BJ (cell line): ENCODE measurements around the gene KIF17. TPM values are rescaled to one million over a fixed set of nuclear protein-coding genes. Genes with fewer than 3 reads are reported as not detected.

ENCODE experiments used
- CTCF ChIA-PET: fragments of 350-600 bp; formaldehyde crosslinking; extraction: SDS; loops from one replicate; lab custom pipeline; 2021; ENCODE audit warnings: antibody characterized with exemption, inconsistent platforms; lab: Yijun Ruan, JAX
- POLR2A ChIA-PET: fragments of 300-600 bp; sonication (Branson Sonifier 250); formaldehyde crosslinking; extraction: SDS; loops from one replicate; lab custom pipeline; 2021; ENCODE audit warnings: antibody characterized with exemption; lab: Charles Lee
- DNase-seq: peaks from one replicate; pipeline ENCODE4 v3.0.0-alpha.2; 2011; ENCODE audit warnings: low read depth
- H3K27me3 ChIP-seq: 2 replicates; pipeline ENCODE4 v1.6.0; 2011; ENCODE audit warnings: low read length; ENCODE audit not compliant: control insufficient read depth, insufficient read depth
- H3K36me3 ChIP-seq: 2 replicates; pipeline ENCODE4 v1.5.1; 2011; ENCODE audit warnings: low read length; ENCODE audit not compliant: control insufficient read depth, insufficient read depth
- H3K4me3 ChIP-seq: 2 replicates; pipeline ENCODE4 v1.5.1; 2011; ENCODE audit warnings: low read depth, mild to moderate bottlenecking, control low read depth, low read length
- polyA plus RNA-seq: library from polyadenylated mRNA; depleted of rRNA; stranded (reverse); fragments of >200 nt; gene quantifications from 2 replicates; pipeline ENCODE4 v1.2.3, GENCODE V29; 2011
- TF ChIP-seq, protein P1 (sequence below): IDR thresholded peaks from 2 replicates; pipeline ENCODE4 v1.5.1; 2011; ENCODE audit warnings: low read depth, mild to moderate bottlenecking, control low read depth, inconsistent platforms, low read length, moderate library complexity; ENCODE audit not compliant: insufficient read depth

Gene KIF17
- polyA plus RNA-seq, 1 experiment, result 3.7 TPM

DNA sequence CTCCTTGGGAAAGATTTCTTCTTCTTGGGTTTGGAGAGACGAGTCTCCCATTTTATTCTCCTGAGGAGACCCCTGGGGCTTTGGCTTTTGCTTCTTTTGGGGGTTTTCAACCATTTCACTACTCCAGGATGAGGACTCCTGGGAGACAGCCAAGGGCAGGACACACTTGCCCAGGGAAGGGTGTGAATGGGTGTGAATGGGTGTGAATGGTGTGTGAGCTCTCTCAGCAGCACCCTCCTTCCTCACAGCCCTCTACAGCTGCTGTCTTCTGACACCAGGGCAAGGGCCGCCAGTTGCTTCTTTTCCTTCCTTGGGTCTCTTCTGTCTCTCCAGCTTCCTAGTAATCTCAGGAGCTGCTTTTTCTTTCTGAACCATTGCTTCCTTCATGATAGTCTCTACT is 24.2 kb downstream of the KIF17 start:
- ChIA-PET CTCF (interaction anchor here (9.5 kb wide), 1 partner anchor 500 kb away, joined by 147 read pairs; no protein-coding TSS in a partner anchor), POLR2A (no interaction called here)
- H3K36me3 ChIP-seq, result no peaks in the 10 kb centered on the region
- DNase-seq, result no peak
- H3K27me3 ChIP-seq, result no peaks in the 10 kb centered on the region
- H3K4me3 ChIP-seq, result no peak overlapping the region
- TF ChIP-seq, protein P1, sequence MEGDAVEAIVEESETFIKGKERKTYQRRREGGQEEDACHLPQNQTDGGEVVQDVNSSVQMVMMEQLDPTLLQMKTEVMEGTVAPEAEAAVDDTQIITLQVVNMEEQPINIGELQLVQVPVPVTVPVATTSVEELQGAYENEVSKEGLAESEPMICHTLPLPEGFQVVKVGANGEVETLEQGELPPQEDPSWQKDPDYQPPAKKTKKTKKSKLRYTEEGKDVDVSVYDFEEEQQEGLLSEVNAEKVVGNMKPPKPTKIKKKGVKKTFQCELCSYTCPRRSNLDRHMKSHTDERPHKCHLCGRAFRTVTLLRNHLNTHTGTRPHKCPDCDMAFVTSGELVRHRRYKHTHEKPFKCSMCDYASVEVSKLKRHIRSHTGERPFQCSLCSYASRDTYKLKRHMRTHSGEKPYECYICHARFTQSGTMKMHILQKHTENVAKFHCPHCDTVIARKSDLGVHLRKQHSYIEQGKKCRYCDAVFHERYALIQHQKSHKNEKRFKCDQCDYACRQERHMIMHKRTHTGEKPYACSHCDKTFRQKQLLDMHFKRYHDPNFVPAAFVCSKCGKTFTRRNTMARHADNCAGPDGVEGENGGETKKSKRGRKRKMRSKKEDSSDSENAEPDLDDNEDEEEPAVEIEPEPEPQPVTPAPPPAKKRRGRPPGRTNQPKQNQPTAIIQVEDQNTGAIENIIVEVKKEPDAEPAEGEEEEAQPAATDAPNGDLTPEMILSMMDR, result no peak

DNA sequence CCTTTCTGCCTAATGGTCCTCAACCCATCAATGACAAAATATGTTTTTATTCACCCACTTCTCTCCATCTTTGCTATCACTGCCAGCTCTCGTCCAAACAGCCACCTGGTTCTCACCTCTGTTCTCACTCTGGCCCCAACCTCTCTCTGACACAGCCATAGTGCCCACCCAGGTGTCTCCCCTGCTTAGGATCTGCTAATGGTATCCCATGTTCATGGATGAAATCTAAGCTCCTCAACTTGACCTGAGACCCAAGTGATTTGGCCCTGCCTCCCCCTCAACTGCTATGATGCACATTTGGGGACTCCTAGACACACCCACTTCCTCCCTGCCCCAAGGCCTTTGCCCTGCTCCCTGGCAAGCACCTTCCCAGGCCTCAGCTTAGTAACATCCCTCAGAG is 25.9 kb downstream of the KIF17 start:
- ChIA-PET POLR2A (no interaction called here), CTCF (interaction anchor here (1.6 to 9.5 kb wide), 2 partner anchors 25 to 502 kb away, joined by 3 to 147 read pairs; no protein-coding TSS in a partner anchor)
- TF ChIP-seq, protein P1, result no peak
- H3K4me3 ChIP-seq, result no peak overlapping the region
- no peaks in the 10 kb centered on the region; the same call in 1 of the 2 replicates for H3K36me3 ChIP-seq
- H3K27me3 ChIP-seq, result no peaks in the 10 kb centered on the region
- DNase-seq, result no peak

DNA sequence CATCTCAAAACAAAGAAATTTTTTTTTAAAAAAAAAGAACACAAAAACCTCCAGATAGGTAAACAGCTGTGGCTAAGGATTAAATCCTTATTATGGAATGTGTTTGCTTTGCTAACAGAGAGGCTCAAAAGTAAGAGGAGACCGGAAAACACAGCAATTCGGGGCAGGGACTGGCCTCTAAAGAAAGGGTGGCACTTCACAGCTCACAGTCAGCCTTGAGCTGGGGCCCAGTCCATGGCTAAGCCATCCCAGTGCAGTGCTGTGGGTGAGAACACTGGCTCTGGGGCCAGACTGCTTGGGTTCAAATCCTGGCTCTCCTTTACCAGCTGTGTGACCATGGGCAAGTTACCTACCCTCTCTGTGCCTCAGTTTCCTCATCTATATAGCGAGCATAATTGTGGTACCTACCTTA is 28.2 kb downstream of the KIF17 start:
- ChIA-PET POLR2A (no interaction called here), CTCF (no interaction called here)
- TF ChIP-seq, protein P1, result no peak
- no peaks in the 10 kb centered on the region for H3K27me3 ChIP-seq
- H3K4me3 ChIP-seq, result no peak overlapping the region
- no peaks in the 10 kb centered on the region; the same call in 1 of the 2 replicates for H3K36me3 ChIP-seq
- DNase-seq, result no peak

DNA sequence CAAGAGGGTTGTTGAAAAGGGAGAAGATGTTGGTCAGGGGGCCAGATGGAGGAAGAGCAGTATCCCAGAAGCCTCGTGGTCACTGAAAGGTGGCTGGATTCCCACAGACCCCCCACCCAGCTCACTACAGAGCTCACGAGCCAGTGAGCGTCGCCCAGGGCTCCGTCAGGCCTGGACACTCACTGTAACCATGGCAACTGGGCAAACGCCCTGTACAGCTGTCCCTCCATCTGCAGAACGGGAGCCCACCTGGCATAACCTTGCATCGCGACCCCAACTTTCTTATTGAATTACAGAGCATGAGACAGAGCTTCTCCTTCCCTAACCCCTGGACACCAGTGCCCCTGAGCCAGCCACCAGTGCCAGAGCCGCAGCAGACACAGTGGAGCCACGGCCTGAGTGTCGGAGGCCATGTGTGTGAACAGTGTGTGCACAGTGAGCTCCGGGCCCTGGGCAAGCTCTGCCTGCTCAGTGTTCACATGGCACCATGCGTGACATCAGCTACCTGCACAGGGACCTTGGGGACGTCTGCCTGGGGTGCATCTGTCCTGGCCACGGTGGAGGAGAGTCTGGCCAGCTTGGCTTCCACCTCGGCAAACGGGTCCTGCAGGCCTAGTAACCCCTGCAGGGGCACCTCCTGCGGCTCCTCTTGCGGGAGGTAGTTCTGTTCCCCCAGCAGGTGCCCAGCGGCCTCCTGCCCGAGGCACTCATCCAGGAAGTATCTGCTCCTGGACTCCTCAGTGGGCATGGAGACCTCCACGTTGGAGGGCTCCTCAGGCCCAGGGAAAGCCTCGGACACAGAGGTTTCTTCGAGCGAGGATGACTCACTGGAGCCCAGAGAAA is 30.7 kb downstream of the KIF17 start:
- ChIA-PET CTCF (interaction anchor here (0.9 to 2.2 kb wide), 2 partner anchors 10 to 508 kb away, joined by 3 to 9 read pairs; no protein-coding TSS in a partner anchor), POLR2A (no interaction called here)
- no peaks in the 10 kb centered on the region for H3K27me3 ChIP-seq
- no peak for DNase-seq
- TF ChIP-seq, protein P1, result no peak
- H3K36me3 ChIP-seq, result no peaks in the 10 kb centered on the region; the same call in 1 of the 2 replicates
- H3K4me3 ChIP-seq, result no peak overlapping the region

DNA sequence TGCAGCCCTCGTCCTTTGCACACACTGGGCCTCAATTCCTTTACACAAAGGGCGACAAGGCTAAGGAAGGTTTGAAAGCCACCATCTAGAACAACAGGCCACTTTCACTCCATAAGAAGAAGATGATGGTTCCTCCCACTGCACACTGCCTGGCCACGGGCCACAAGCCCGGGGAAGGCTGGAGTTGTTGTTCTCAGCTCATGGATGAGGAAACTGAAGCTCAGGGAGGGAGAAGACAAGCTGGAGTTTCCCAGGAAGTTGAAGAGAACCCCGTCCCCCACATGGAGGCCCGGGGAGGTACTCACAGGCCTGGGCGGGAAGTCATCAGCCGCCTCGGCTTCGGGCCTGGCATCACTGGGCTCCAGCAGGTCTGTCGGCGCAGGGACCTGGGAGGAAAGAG is 32.1 kb downstream of the KIF17 start:
- POLR2A ChIA-PET, result no interaction called here
- H3K4me3 ChIP-seq, result no peak overlapping the region
- DNase-seq, result no peak

More for the DNA sequence above, 32.1 kb downstream of the KIF17 start:
- CTCF ChIA-PET, result no interaction called here
- H3K36me3 ChIP-seq, result no peaks in the 10 kb centered on the region; the same call in 1 of the 2 replicates
- H3K27me3 ChIP-seq, result no peaks in the 10 kb centered on the region
- TF ChIP-seq, protein P1, result no peak
